Measurements from ENCODE around the gene MEPCE.

The MEPCE gene

DNA sequence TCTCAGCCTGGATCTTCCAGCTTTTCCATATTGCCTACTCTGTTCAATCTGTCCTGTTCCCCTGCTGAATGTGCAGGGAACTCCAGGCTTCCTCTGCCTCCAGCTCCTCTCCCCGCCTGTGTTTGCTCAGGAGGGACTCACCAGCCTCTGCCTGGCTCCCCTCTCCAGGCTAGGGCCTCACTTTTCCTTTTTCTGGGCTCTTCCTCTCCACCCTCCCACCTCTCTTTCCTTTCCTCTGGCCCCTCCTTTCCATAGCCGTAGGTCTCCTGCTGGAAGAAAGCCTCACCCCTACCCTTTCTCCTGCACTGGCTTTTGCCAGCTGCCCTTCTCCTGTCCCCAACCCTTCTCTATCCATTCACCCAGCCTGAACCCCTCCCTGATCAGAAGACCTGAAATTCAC is 31.4 kb upstream of the MEPCE start:
- TF ChIP-seq, protein P1, sequence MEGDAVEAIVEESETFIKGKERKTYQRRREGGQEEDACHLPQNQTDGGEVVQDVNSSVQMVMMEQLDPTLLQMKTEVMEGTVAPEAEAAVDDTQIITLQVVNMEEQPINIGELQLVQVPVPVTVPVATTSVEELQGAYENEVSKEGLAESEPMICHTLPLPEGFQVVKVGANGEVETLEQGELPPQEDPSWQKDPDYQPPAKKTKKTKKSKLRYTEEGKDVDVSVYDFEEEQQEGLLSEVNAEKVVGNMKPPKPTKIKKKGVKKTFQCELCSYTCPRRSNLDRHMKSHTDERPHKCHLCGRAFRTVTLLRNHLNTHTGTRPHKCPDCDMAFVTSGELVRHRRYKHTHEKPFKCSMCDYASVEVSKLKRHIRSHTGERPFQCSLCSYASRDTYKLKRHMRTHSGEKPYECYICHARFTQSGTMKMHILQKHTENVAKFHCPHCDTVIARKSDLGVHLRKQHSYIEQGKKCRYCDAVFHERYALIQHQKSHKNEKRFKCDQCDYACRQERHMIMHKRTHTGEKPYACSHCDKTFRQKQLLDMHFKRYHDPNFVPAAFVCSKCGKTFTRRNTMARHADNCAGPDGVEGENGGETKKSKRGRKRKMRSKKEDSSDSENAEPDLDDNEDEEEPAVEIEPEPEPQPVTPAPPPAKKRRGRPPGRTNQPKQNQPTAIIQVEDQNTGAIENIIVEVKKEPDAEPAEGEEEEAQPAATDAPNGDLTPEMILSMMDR (IDR thresholded peaks at IDR 0.05; ENCODE audit: insufficient read depth, low read depth, low read length, missing control alignments), result no peak
- no peak overlapping the region for H3K4me3 ChIP-seq (ENCODE audit: low read depth, low read length)
- DNase-seq (ENCODE audit: low read depth), result no peak

GRCh38 chr7:100400041-100400440 is 29.6 kb upstream of the MEPCE start:
- DNase-seq (ENCODE audit: low read depth), result no peak
- TF ChIP-seq, protein P1 (IDR thresholded peaks at IDR 0.05; ENCODE audit: insufficient read depth, low read depth, low read length, missing control alignments), result no peak
- H3K4me3 ChIP-seq (ENCODE audit: low read depth, low read length), result no peak overlapping the region

DNA sequence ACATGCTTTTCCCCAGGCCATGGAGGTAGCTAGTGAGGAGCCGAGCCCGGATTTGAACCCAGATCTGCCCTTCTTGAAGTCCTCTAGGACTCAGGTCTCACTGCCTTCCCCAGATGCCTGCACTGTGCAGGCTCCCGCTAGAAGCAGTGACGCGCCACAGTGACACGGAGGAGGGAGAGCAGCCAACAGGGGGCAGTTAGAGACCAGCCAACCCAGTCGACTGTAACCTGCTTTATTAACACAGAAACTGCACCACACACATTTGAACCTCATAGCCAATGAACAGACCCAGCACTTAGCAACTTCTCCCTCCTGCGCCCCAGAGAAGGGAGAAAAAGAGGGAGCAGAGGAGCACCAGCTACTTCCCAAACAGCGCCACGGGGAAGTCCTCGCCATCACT is 29.0 kb upstream of the MEPCE start:
- H3K4me3 ChIP-seq (ENCODE audit: low read depth, low read length), result no peak overlapping the region
- DNase-seq (ENCODE audit: low read depth), result peak; percentile 48
- TF ChIP-seq, protein P1 (IDR thresholded peaks at IDR 0.05; ENCODE audit: insufficient read depth, low read depth, low read length, missing control alignments), result peak; percentile 3

DNA sequence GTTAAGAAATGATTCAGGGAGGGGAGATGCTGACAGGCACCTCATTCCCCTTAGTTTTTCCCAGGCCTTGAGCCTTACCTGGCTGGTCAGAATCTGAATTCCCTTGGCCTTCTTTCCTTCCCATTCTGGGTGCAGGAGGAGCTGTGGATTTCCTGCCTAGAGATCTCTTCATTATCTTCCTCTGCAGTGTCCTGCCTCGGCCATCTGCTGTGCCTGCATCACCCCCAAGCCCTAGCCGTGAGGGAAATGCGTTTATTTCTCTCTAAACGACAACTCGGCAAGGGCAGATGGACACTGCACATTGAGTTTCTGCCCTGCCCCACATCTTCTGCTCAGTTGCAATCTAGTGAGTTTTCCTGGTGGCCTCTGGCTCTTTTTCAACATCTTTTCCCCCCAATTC is 27.8 kb upstream of the MEPCE start:
- H3K4me3 ChIP-seq (ENCODE audit: low read depth, low read length), result no peak overlapping the region
- TF ChIP-seq, protein P1 (IDR thresholded peaks at IDR 0.05; ENCODE audit: insufficient read depth, low read depth, low read length, missing control alignments), result no peak
- DNase-seq (ENCODE audit: low read depth), result no peak

- no peak for DNase-seq (ENCODE audit: low read depth)
- TF ChIP-seq, protein P1 (IDR thresholded peaks at IDR 0.05; ENCODE audit: insufficient read depth, low read depth, low read length, missing control alignments), result no peak
- H3K4me3 ChIP-seq (ENCODE audit: low read depth, low read length), result no peak overlapping the region
Measured at GRCh38 chr7:100402241-100402640, 27.4 kb upstream of the MEPCE start.

DNA sequence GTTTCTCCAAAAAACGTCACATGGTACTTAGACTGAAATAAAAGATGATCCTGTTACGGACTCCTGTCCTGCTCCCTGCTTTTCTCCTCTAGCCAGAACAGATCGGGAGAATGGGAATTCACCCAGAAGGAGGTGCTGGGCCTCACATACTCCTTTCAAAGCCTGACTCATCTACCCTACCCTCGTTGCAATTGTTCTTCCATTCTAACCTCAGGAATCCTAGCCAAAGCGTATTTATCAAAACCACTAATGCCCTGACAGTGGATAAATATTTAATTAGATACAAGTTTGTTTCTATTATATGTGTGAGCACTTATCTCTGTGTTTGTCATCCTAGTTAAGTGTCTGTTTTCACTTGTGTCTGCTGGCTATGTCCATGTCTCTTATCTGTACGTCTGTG is 22.9 kb upstream of the MEPCE start:
- TF ChIP-seq, protein P1 (IDR thresholded peaks at IDR 0.05; ENCODE audit: insufficient read depth, low read depth, low read length, missing control alignments), result no peak
- no peak overlapping the region for H3K4me3 ChIP-seq (ENCODE audit: low read depth, low read length)
- no peak for DNase-seq (ENCODE audit: low read depth)

All from GM12865 (cell line).